Endothelial cell (in vitro differentiated cells): ENCODE data around the gene CROCC. TPM values are rescaled to one million over a fixed set of nuclear protein-coding genes. Genes with fewer than 3 reads are reported as not detected.

Source experiments
- DNase-seq: peaks from one replicate; pipeline ENCODE4 v3.0.0; 2021; ENCODE audit warnings: low spot score
- H3K27ac Mint-ChIP-seq: one replicate; pipeline ENCODE4 v1.8.0; 2021; ENCODE audit warnings: mixed read lengths, inconsistent platforms; ENCODE audit not compliant: unreplicated experiment
- H3K27me3 Mint-ChIP-seq: one replicate; pipeline ENCODE4 v1.8.0; 2021; ENCODE audit warnings: mild to moderate bottlenecking, moderate library complexity, mixed read lengths, inconsistent platforms; ENCODE audit not compliant: unreplicated experiment
- H3K36me3 Mint-ChIP-seq: one replicate; pipeline ENCODE4 v1.8.0; 2021; ENCODE audit warnings: mild to moderate bottlenecking, low read depth, mixed read lengths, inconsistent platforms; ENCODE audit not compliant: unreplicated experiment
- H3K4me1 Mint-ChIP-seq: one replicate; pipeline ENCODE4 v1.8.0; 2021; ENCODE audit warnings: mild to moderate bottlenecking, mixed read lengths, inconsistent platforms; ENCODE audit not compliant: unreplicated experiment
- H3K4me3 Mint-ChIP-seq: one replicate; pipeline ENCODE4 v1.8.0; 2021; ENCODE audit warnings: mild to moderate bottlenecking, mixed read lengths, inconsistent platforms; ENCODE audit not compliant: unreplicated experiment
- H3K9me3 Mint-ChIP-seq: one replicate; pipeline ENCODE4 v1.8.0; 2021; ENCODE audit warnings: mixed read lengths, inconsistent platforms; ENCODE audit not compliant: unreplicated experiment
- total RNA-seq: library from RNA; stranded (reverse); fragmentation: NEBNext Ultra II Directional; extraction: Animal tissue kit (Norgen Biotek cat#: 25700); gene quantifications from one replicate; pipeline ENCODE4 v1.2.1, GENCODE V29; 2021; ENCODE audit not compliant: unreplicated experiment
- TF ChIP-seq, protein P1 (sequence below): fragments of 200-600 bp; sonication (generic); IDR thresholded peaks from one replicate; pipeline ENCODE4 v1.5.0; 2021; ENCODE audit warnings: antibody characterized with exemption; ENCODE audit not compliant: unreplicated experiment

The CROCC gene
- total RNA-seq, 1 donor from 2014 or later: 38.9 TPM

- TF ChIP-seq, protein P1, sequence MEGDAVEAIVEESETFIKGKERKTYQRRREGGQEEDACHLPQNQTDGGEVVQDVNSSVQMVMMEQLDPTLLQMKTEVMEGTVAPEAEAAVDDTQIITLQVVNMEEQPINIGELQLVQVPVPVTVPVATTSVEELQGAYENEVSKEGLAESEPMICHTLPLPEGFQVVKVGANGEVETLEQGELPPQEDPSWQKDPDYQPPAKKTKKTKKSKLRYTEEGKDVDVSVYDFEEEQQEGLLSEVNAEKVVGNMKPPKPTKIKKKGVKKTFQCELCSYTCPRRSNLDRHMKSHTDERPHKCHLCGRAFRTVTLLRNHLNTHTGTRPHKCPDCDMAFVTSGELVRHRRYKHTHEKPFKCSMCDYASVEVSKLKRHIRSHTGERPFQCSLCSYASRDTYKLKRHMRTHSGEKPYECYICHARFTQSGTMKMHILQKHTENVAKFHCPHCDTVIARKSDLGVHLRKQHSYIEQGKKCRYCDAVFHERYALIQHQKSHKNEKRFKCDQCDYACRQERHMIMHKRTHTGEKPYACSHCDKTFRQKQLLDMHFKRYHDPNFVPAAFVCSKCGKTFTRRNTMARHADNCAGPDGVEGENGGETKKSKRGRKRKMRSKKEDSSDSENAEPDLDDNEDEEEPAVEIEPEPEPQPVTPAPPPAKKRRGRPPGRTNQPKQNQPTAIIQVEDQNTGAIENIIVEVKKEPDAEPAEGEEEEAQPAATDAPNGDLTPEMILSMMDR: no peak
- Mint-ChIP-seq H3K36me3 (peaks cover 5% of the 10 kb centered on the region), H3K27ac (no peak overlapping the region), H3K4me1 (peaks cover 10% of the 10 kb centered on the region), H3K27me3 (peaks cover 8% of the 10 kb centered on the region), H3K9me3 (no peaks in the 10 kb centered on the region), H3K4me3 (no peak overlapping the region)
- no peak for DNase-seq
Observed at GRCh38 chr1:17008208-17008855, 86.6 kb downstream of the CROCC start.

DNA sequence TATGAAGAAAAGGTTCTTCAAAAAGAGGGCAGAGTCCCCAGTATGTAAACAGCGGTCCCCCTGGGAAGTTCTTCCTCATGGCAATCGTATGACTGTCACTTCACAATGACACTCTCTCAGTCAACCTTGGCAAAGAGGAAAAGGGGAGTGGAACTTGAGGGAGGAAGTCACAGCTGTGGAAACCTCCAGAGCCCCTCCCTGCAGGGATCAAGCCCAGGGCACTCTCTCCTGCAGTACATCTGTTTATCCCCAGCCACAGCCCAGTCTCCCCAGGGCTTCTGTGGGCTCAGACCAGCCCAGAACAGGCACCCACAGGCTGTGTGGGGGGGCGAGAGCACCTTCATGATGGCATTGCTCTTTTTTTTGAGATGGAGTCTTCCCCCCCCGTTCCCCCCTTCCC lies 88.0 kb downstream of the CROCC start:
- peaks cover 8% of the 10 kb centered on the region for H3K27me3 Mint-ChIP-seq
- no peak for DNase-seq
- TF ChIP-seq, protein P1: no peak
- H3K4me3 Mint-ChIP-seq: no peak overlapping the region
- peaks cover 10% of the 10 kb centered on the region for H3K4me1 Mint-ChIP-seq
- no peaks in the 10 kb centered on the region for H3K36me3 Mint-ChIP-seq
- no peaks in the 10 kb centered on the region for H3K9me3 Mint-ChIP-seq
- H3K27ac Mint-ChIP-seq: no peak overlapping the region

- Mint-ChIP-seq H3K4me3 (peak overlapping the region; percentile 91), H3K27ac (peak overlapping the region; percentile 36), H3K4me1 (peaks cover 10% of the 10 kb centered on the region), H3K9me3 (no peaks in the 10 kb centered on the region), H3K36me3 (no peaks in the 10 kb centered on the region), H3K27me3 (peaks cover 8% of the 10 kb centered on the region)
- DNase-seq: no peak
- TF ChIP-seq, protein P1: no peak
Observed at GRCh38 chr1:17011092-17011438, 89.3 kb downstream of the CROCC start.

- Mint-ChIP-seq H3K4me3 (peak within 1 kb of the TSS; percentile 92), H3K4me1 (peaks cover 10% of the 10 kb centered on the region), H3K27ac (peak within 1 kb of the TSS; percentile 36), H3K9me3 (no peaks in the 10 kb centered on the region), H3K36me3 (no peaks in the 10 kb centered on the region), H3K27me3 (peaks cover 8% of the 10 kb centered on the region)
- peak; percentile 75 for DNase-seq
- TF ChIP-seq, protein P1: no peak
Observed at GRCh38 chr1:17011439-17012307, 89.9 kb downstream of the CROCC start, which contains the start of gene ATP13A2. Gene ATP13A2, minus strand, starts transcription at chr1:17011928. Its CDS starts 190 bp downstream, at chr1:17011738.
